ENCODE measurements around the gene HECTD4. TPM values are rescaled to one million over a fixed set of nuclear protein-coding genes. Genes with fewer than 3 reads are reported as not detected.
A peak's percentile ranks its signal among the peaks of the same experiment; 100 is the strongest.

The HECTD4 gene
- total RNA-seq, 1 experiment from 2014 or later, result 54.5 TPM

GRCh38 chr12:112168561-112168971, 213.7 kb downstream of the HECTD4 start:
- Mint-ChIP-seq H3K9me3 (ENCODE audit: unreplicated experiment) (no peaks in the 10 kb centered on the region), H3K4me3 (ENCODE audit: unreplicated experiment) (no peak overlapping the region), H3K36me3 (ENCODE audit: insufficient read depth, unreplicated experiment) (peaks cover 28% of the 10 kb centered on the region), H3K27me3 (ENCODE audit: insufficient read depth, unreplicated experiment) (no peaks in the 10 kb centered on the region), H3K27ac (ENCODE audit: unreplicated experiment) (no peak overlapping the region), H3K4me1 (ENCODE audit: low read depth, unreplicated experiment) (no peaks in the 10 kb centered on the region)
- BruUV-seq (replicated peaks), result no TSS peak
- peak in 1 of 2 experiments; percentile 25 for DNase-seq
- intact Hi-C loops (cut with micrococcal nuclease; ENCODE audit: unreplicated experiment), result no loop called here
- POLR2A ChIA-PET, result no interaction called here
- Histone ChIP-seq H3K27me3 (replicated peaks; ENCODE audit: control insufficient read depth, insufficient read depth, low read length) (no peaks in the 10 kb centered on the region), H3K4me3 (ENCODE audit: low read depth, low read length) (no peak overlapping the region), H3K4me1 (no peaks in the 10 kb centered on the region), H3K36me3 (ENCODE audit: control insufficient read depth, insufficient read depth, low read length) (no peaks in the 10 kb centered on the region; the same call in 1 of the 2 replicates), H3K9me3 (no peaks in the 10 kb centered on the region)
- TF ChIP-seq CTCF (IDR thresholded peaks at IDR 0.05; ENCODE audit: insufficient read depth in 1 of 2, low read depth in 1 of 2, low read length in 1 of 2, severe bottlenecking in 1 of 2, unreplicated experiment in 1 of 2), result no peak
- CTCF ChIA-PET, result no interaction called here

GRCh38 chr12:112167718-112168525, 214.3 kb downstream of the HECTD4 start:
- TF ChIP-seq CTCF (IDR thresholded peaks at IDR 0.05; ENCODE audit: insufficient read depth in 1 of 2, low read depth in 1 of 2, low read length in 1 of 2, severe bottlenecking in 1 of 2, unreplicated experiment in 1 of 2), result no peak
- H3K4me1 ChIP-seq, result no peaks in the 10 kb centered on the region
- Mint-ChIP-seq H3K4me1 (ENCODE audit: low read depth, unreplicated experiment) (no peaks in the 10 kb centered on the region), H3K36me3 (ENCODE audit: insufficient read depth, unreplicated experiment) (peaks cover 25% of the 10 kb centered on the region), H3K9me3 (ENCODE audit: unreplicated experiment) (no peaks in the 10 kb centered on the region), H3K27ac (ENCODE audit: unreplicated experiment) (no peak overlapping the region), H3K27me3 (ENCODE audit: insufficient read depth, unreplicated experiment) (no peaks in the 10 kb centered on the region), H3K4me3 (ENCODE audit: unreplicated experiment) (no peak overlapping the region)
- BruUV-seq (replicated peaks), result no TSS peak
- H3K9me3 ChIP-seq, result no peaks in the 10 kb centered on the region
- intact Hi-C loops (cut with micrococcal nuclease; ENCODE audit: unreplicated experiment), result no loop called here
- POLR2A ChIA-PET, result no interaction called here
- DNase-seq, result peak in 1 of 2 experiments; percentile 17
- H3K36me3 ChIP-seq (ENCODE audit: control insufficient read depth, insufficient read depth, low read length), result no peaks in the 10 kb centered on the region; the same call in 1 of the 2 replicates
- CTCF ChIA-PET, result no interaction called here
- no peak overlapping the region for H3K4me3 ChIP-seq (ENCODE audit: low read depth, low read length)
- H3K27me3 ChIP-seq (replicated peaks; ENCODE audit: control insufficient read depth, insufficient read depth, low read length), result no peaks in the 10 kb centered on the region

- H3K4me3 ChIP-seq (ENCODE audit: low read depth, low read length), result no peak overlapping the region
- TF ChIP-seq CTCF (IDR thresholded peaks at IDR 0.05; ENCODE audit: insufficient read depth in 1 of 2, low read depth in 1 of 2, low read length in 1 of 2, severe bottlenecking in 1 of 2, unreplicated experiment in 1 of 2), result no peak
- H3K9me3 ChIP-seq, result no peaks in the 10 kb centered on the region
- no peaks in the 10 kb centered on the region; the same call in 1 of the 2 replicates for H3K36me3 ChIP-seq (ENCODE audit: control insufficient read depth, insufficient read depth, low read length)
- POLR2A ChIA-PET, result no interaction called here
- no peak overlapping the region for H3K27ac Mint-ChIP-seq (ENCODE audit: unreplicated experiment)
- H3K27me3 Mint-ChIP-seq (ENCODE audit: insufficient read depth, unreplicated experiment), result no peaks in the 10 kb centered on the region
- no peaks in the 10 kb centered on the region for H3K9me3 Mint-ChIP-seq (ENCODE audit: unreplicated experiment)
- H3K27me3 ChIP-seq (replicated peaks; ENCODE audit: control insufficient read depth, insufficient read depth, low read length), result no peaks in the 10 kb centered on the region
- peaks cover 29% of the 10 kb centered on the region for H3K36me3 Mint-ChIP-seq (ENCODE audit: insufficient read depth, unreplicated experiment)
- no peak overlapping the region for H3K4me3 Mint-ChIP-seq (ENCODE audit: unreplicated experiment)
- H3K4me1 ChIP-seq, result no peaks in the 10 kb centered on the region
- CTCF ChIA-PET, result no interaction called here
- intact Hi-C loops (cut with micrococcal nuclease; ENCODE audit: unreplicated experiment), result no loop called here
- no peaks in the 10 kb centered on the region for H3K4me1 Mint-ChIP-seq (ENCODE audit: low read depth, unreplicated experiment)
- peak in 1 of 2 experiments; percentile 23 for DNase-seq
- BruUV-seq (replicated peaks), result no TSS peak
Measured at GRCh38 chr12:112167031-112167461, 215.2 kb downstream of the HECTD4 start.

Data from Caco-2 (cell line).